ENCODE measurements around the gene SPAG6.

Gene SPAG6

DNA sequence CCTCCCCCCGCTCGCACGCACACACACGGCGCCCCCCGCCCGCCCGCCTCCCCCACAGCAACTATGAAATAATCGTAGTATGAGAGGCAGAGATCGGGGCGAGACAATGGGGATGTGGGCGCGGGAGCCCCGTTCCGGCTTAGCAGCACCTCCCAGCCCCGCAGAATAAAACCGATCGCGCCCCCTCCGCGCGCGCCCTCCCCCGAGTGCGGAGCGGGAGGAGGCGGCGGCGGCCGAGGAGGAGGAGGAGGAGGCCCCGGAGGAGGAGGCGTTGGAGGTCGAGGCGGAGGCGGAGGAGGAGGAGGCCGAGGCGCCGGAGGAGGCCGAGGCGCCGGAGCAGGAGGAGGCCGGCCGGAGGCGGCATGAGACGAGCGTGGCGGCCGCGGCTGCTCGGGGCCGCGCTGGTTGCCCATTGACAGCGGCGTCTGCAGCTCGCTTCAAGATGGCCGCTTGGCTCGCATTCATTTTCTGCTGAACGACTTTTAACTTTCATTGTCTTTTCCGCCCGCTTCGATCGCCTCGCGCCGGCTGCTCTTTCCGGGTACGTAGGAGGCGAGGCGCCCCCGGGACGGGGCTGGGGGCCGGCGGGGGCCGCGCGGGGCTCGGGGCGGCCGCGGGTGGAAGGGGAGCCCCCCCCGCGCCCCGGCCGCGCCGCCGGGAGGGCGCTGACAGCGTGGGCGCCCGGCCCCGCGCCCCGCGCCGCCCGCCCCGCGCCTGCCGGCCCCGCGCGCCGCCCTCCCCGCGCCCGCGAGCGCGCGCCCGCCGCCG, 24.0 kb upstream of the SPAG6 start:
- peak overlapping the region; percentile 67 to 86 for H3K4me3 ChIP-seq (ENCODE audit: low read depth in 1 of 2, low read length in 2 of 2)
- H3K4me1 ChIP-seq (ENCODE audit: control insufficient read depth in 1 of 2, insufficient read depth in 2 of 2, low read length in 2 of 2), result peaks cover 33 to 44% of the 10 kb centered on the region in 2 donors
- H3K36me3 ChIP-seq (ENCODE audit: control insufficient read depth in 1 of 2, insufficient read depth in 2 of 2, low read length in 2 of 2), result no peaks in the 10 kb centered on the region
- peak overlapping the region; percentile 82 for H3K27ac ChIP-seq (ENCODE audit: low read depth, low read length)
- no peaks in the 10 kb centered on the region for H3K9me3 ChIP-seq (ENCODE audit: control insufficient read depth in 1 of 2, low read length in 2 of 2)
- peak overlapping the region; percentile 61 to 68 for H3K9ac ChIP-seq (ENCODE audit: low read depth in 1 of 2, low read length in 2 of 2)
- peaks cover 14 to 33% of the 10 kb centered on the region in 2 donors for H3K27me3 ChIP-seq (ENCODE audit: control insufficient read depth in 1 of 2, insufficient read depth in 2 of 2, low read length in 2 of 2)

DNA sequence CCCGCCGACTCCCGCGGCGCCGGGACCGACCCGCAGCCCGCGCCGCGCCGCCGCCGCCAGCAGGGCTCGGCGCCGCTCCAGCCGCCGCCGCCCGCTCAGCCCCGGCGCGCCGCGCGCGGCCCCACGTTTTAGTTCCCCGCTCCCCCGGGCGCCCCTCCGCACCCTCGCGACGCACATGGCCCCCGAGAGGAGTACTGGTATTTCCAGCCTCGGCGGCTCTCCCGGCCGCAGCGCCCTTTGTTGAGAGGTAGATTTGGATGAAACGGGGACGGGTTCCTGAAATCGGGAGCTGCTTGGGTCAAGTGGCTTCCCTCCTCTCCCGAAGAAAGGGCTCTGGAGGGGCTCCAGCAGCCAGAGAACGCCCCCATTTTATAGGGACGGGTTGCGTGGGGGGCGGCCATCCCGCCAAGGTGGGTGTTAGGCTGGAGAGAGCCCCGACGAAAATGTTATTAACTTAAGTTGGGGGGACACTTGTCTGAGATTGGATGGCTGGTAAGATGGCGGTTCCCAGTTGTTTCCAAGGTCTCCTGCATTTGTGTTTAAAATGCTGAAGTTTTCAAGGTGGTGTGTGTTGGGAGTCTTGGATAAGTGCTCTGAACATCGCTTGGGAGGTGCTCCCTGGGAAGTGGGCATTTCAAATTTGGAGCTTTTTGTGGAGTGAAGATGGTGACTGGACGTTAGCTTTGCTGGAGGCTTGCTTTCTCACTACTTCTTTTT, 23.2 kb upstream of the SPAG6 start:
- no peaks in the 10 kb centered on the region for H3K36me3 ChIP-seq (ENCODE audit: control insufficient read depth in 1 of 2, insufficient read depth in 2 of 2, low read length in 2 of 2)
- H3K4me3 ChIP-seq (ENCODE audit: low read depth in 1 of 2, low read length in 2 of 2), result peak overlapping the region; percentile 61 to 72
- peak overlapping the region; percentile 41 to 44 for H3K9ac ChIP-seq (ENCODE audit: low read depth in 1 of 2, low read length in 2 of 2)
- H3K27ac ChIP-seq (ENCODE audit: low read depth, low read length), result no peak overlapping the region
- H3K27me3 ChIP-seq (ENCODE audit: control insufficient read depth in 1 of 2, insufficient read depth in 2 of 2, low read length in 2 of 2), result peaks cover 14 to 33% of the 10 kb centered on the region in 2 donors
- H3K9me3 ChIP-seq (ENCODE audit: control insufficient read depth in 1 of 2, low read length in 2 of 2), result no peaks in the 10 kb centered on the region
- peaks cover 33 to 44% of the 10 kb centered on the region in 2 donors for H3K4me1 ChIP-seq (ENCODE audit: control insufficient read depth in 1 of 2, insufficient read depth in 2 of 2, low read length in 2 of 2)

DNA sequence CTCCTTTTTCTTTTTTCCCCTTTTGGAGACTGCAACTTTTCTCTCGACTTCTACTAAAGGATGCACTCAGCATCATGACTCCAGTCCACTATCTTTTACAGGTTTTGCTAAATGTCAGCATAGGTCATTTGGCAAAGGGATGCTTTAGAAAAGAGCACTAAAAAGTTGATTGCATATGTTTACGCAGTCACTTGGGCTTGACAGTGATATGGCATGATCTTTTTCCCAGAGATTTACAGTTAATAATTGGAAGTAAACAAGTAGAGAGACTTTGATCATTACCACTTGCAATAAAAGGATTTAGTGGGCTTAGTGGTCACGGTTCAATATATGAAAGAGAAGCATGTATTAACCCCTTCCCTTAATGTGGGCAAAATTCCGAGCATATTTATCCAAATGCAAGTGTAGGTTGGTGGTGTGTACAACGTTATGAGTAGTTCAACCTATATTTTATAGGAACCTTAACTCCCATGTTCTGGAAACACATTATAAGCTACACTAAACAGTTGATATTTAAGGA, 22.6 kb upstream of the SPAG6 start:
- no peak overlapping the region for H3K27ac ChIP-seq (ENCODE audit: low read depth, low read length)
- H3K36me3 ChIP-seq (ENCODE audit: control insufficient read depth in 1 of 2, insufficient read depth in 2 of 2, low read length in 2 of 2), result no peaks in the 10 kb centered on the region
- H3K4me3 ChIP-seq (ENCODE audit: low read depth in 1 of 2, low read length in 2 of 2), result peak overlapping the region; percentile 61 to 72
- peaks cover 28 to 42% of the 10 kb centered on the region in 2 donors for H3K4me1 ChIP-seq (ENCODE audit: control insufficient read depth in 1 of 2, insufficient read depth in 2 of 2, low read length in 2 of 2)
- peak overlapping the region; percentile 41 to 44 for H3K9ac ChIP-seq (ENCODE audit: low read depth in 1 of 2, low read length in 2 of 2)
- peaks cover 14 to 33% of the 10 kb centered on the region in 2 donors for H3K27me3 ChIP-seq (ENCODE audit: control insufficient read depth in 1 of 2, insufficient read depth in 2 of 2, low read length in 2 of 2)
- H3K9me3 ChIP-seq (ENCODE audit: control insufficient read depth in 1 of 2, low read length in 2 of 2), result no peaks in the 10 kb centered on the region

DNA sequence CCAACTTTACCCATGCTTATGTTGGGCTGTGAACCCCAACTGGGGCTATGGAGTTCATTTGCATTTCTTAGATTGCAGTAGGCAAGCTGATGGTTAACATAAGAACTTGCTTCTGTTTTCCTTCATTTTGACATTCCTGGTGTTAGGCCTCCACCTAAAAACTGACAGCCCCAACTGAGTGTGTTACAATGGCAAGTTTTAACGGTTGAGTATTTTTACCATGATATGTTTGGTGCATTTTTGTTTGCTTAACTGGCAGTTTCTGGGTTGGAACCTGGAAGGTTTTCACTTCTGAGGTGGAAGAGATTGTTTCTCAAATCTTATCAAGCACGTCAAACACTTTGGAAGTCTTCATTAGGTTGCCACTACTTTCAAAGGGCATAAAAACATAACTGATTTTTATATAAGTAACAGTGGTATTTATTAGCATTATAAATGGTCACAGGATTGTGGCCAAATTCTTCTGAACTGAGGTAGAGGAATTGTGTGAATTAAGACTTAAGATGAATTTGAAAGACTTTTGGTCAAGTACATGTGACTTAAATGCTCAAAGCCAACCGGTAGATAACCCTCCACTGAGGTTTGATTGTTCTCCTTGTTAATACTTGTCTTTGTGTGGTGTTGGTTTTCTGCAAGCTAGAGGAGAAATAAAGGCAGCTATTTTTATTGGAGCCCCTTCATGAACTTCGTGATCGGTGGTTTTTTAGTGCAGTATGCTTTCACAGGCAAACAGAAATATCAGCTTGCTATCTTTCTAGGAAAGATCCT, 21.6 kb upstream of the SPAG6 start:
- H3K27ac ChIP-seq (ENCODE audit: low read depth, low read length), result no peak overlapping the region
- peaks cover 0 to 4% of the 10 kb centered on the region in 2 donors for H3K36me3 ChIP-seq (ENCODE audit: control insufficient read depth in 1 of 2, insufficient read depth in 2 of 2, low read length in 2 of 2)
- peaks cover 14 to 33% of the 10 kb centered on the region in 2 donors for H3K27me3 ChIP-seq (ENCODE audit: control insufficient read depth in 1 of 2, insufficient read depth in 2 of 2, low read length in 2 of 2)
- H3K9ac ChIP-seq (ENCODE audit: low read depth in 1 of 2, low read length in 2 of 2), result no peak overlapping the region
- H3K4me1 ChIP-seq (ENCODE audit: control insufficient read depth in 1 of 2, insufficient read depth in 2 of 2, low read length in 2 of 2), result peaks cover 21 to 35% of the 10 kb centered on the region in 2 donors
- no peaks in the 10 kb centered on the region for H3K9me3 ChIP-seq (ENCODE audit: control insufficient read depth in 1 of 2, low read length in 2 of 2)
- peak overlapping the region in 1 of 2 donors; percentile 76 for H3K4me3 ChIP-seq (ENCODE audit: low read depth in 1 of 2, low read length in 2 of 2)

DNA sequence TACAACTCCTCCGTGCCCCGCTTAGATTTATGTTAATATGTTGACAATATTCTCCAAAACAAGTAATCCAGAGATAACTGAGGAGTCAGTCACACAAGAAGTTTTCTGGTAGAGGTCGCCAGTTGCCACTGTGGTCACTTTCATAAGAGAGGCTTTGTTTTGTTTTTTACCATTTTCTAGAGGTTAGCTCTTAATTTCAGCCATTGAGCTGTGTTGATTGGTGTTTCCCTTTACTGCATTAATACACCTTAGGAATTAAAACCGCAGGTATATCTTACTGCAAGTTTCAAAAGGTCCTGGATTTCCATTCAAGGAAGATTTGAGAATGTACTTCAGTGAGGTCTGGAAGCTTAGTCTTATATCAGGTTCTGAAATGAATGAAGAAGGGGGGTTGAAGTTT, 20.9 kb upstream of the SPAG6 start:
- no peak overlapping the region for H3K27ac ChIP-seq (ENCODE audit: low read depth, low read length)
- peak overlapping the region; percentile 55 to 76 for H3K4me3 ChIP-seq (ENCODE audit: low read depth in 1 of 2, low read length in 2 of 2)
- H3K9ac ChIP-seq (ENCODE audit: low read depth in 1 of 2, low read length in 2 of 2), result peak overlapping the region in 1 of 2 donors; percentile 8
- peaks cover 21 to 35% of the 10 kb centered on the region in 2 donors for H3K4me1 ChIP-seq (ENCODE audit: control insufficient read depth in 1 of 2, insufficient read depth in 2 of 2, low read length in 2 of 2)
- H3K27me3 ChIP-seq (ENCODE audit: control insufficient read depth in 1 of 2, insufficient read depth in 2 of 2, low read length in 2 of 2), result peaks cover 14 to 33% of the 10 kb centered on the region in 2 donors
- peaks cover 7 to 8% of the 10 kb centered on the region in 2 donors for H3K36me3 ChIP-seq (ENCODE audit: control insufficient read depth in 1 of 2, insufficient read depth in 2 of 2, low read length in 2 of 2)
- no peaks in the 10 kb centered on the region for H3K9me3 ChIP-seq (ENCODE audit: control insufficient read depth in 1 of 2, low read length in 2 of 2)

DNA sequence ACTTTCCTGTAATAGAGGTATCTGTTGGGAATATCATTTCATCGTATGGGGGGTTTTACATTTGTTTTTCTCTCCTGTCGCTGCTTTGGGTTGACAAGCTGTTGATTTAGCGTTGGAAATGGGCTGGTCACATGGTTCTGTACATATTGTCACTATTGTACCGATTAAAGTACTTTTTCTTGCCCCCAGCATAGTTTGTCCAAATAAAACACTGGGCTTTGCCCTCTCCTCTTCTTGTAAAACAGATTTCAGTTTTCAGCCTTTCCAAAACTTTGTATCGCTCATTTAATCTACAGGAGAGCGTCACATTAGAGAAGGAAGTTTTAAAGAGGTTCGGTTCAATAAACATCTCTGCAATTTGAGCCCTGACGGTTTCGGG, 20.4 kb upstream of the SPAG6 start:
- Histone ChIP-seq H3K36me3 (ENCODE audit: control insufficient read depth in 1 of 2, insufficient read depth in 2 of 2, low read length in 2 of 2) (peaks cover 11 to 13% of the 10 kb centered on the region in 2 donors), H3K27ac (ENCODE audit: low read depth, low read length) (no peak overlapping the region), H3K9ac (ENCODE audit: low read depth in 1 of 2, low read length in 2 of 2) (peak overlapping the region; percentile 8 to 46), H3K4me3 (ENCODE audit: low read depth in 1 of 2, low read length in 2 of 2) (peak overlapping the region; percentile 55 to 76), H3K27me3 (ENCODE audit: control insufficient read depth in 1 of 2, insufficient read depth in 2 of 2, low read length in 2 of 2) (peaks cover 14 to 33% of the 10 kb centered on the region in 2 donors), H3K9me3 (ENCODE audit: control insufficient read depth in 1 of 2, low read length in 2 of 2) (no peaks in the 10 kb centered on the region), H3K4me1 (ENCODE audit: control insufficient read depth in 1 of 2, insufficient read depth in 2 of 2, low read length in 2 of 2) (peaks cover 18 to 32% of the 10 kb centered on the region in 2 donors)

DNA sequence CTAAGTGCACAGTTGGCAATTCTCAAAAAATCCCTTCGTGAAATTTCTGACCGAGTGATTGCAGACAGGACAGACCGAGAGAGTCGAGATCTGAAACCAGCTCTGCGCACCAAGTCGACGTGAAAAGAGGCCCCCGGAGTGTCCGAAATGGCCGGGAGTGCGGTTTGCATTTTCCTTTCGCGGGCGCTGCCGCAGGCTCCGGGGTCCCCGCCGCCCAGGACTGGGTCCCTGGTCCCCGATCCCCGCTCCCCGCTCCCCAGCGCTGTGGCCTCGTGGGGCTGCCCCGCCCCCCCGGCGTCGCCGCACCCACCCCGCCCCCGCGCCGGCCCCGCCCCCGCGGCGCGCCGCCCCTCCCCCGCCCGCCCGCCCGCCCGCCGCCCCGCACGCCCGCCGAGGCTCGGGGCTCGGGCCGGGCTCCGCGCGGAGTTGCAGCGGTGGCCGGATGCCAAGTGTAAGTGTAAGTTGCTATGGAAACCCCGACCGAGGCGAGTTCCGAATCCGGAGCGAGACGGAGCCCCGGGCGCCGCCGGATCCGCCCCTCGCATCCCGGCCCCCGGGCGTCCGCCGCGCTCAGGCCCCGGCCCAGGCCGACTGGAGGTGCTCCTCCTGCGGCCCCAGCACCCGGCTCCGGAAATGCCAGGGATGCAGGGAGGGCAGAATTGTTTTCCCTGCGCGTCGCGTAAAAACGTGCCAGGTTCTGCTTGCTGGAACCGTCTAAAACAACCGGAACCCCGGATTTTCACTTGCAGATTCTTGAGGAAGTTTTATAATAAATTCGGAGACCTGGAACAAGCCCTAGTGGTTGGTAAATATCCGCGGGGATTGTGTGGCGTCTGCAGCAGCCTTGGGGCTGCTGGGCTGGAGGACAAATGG, 19.8 kb upstream of the SPAG6 start:
- Histone ChIP-seq H3K9ac (ENCODE audit: low read depth in 1 of 2, low read length in 2 of 2) (peak overlapping the region; percentile 46 to 61), H3K4me1 (ENCODE audit: control insufficient read depth in 1 of 2, insufficient read depth in 2 of 2, low read length in 2 of 2) (peaks cover 15 to 29% of the 10 kb centered on the region in 2 donors), H3K36me3 (ENCODE audit: control insufficient read depth in 1 of 2, insufficient read depth in 2 of 2, low read length in 2 of 2) (peaks cover 14 to 15% of the 10 kb centered on the region in 2 donors), H3K4me3 (ENCODE audit: low read depth in 1 of 2, low read length in 2 of 2) (peak overlapping the region; percentile 71 to 76), H3K27me3 (ENCODE audit: control insufficient read depth in 1 of 2, insufficient read depth in 2 of 2, low read length in 2 of 2) (peaks cover 14 to 33% of the 10 kb centered on the region in 2 donors), H3K27ac (ENCODE audit: low read depth, low read length) (peak overlapping the region; percentile 44), H3K9me3 (ENCODE audit: control insufficient read depth in 1 of 2, low read length in 2 of 2) (no peaks in the 10 kb centered on the region)

DNA sequence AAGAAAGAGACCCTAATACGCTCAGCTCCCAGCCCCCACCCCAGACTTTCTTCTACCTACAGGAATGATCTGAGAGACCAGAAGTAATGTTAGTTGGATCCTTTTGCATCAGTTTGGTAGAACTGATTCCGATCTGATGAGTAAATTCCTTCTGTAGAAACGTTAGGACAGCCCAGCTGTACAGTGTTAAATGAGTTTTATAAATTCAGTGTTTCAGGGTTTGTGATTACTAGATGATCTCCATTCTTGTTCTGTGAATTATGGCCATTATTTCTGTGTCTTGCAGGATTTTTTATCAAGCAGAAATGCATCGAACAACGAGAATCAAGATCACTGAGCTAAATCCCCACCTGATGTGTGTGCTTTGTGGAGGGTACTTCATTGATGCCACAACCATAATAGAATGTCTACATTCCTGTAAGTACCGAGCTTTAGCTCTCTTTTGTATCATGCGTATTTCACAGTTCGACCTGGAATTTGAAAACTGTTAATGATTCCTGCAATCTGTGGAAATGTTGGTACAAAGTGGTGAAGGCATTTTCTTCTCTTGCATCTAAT, 19.1 kb upstream of the SPAG6 start:
- Histone ChIP-seq H3K36me3 (ENCODE audit: control insufficient read depth in 1 of 2, insufficient read depth in 2 of 2, low read length in 2 of 2) (peaks cover 14 to 15% of the 10 kb centered on the region in 2 donors), H3K4me3 (ENCODE audit: low read depth in 1 of 2, low read length in 2 of 2) (peak overlapping the region; percentile 71 to 73), H3K4me1 (ENCODE audit: control insufficient read depth in 1 of 2, insufficient read depth in 2 of 2, low read length in 2 of 2) (peaks cover 15 to 29% of the 10 kb centered on the region in 2 donors), H3K27me3 (ENCODE audit: control insufficient read depth in 1 of 2, insufficient read depth in 2 of 2, low read length in 2 of 2) (peaks cover 14 to 33% of the 10 kb centered on the region in 2 donors), H3K9me3 (ENCODE audit: control insufficient read depth in 1 of 2, low read length in 2 of 2) (no peaks in the 10 kb centered on the region), H3K9ac (ENCODE audit: low read depth in 1 of 2, low read length in 2 of 2) (peak overlapping the region; percentile 34 to 61), H3K27ac (ENCODE audit: low read depth, low read length) (no peak overlapping the region)

DNA sequence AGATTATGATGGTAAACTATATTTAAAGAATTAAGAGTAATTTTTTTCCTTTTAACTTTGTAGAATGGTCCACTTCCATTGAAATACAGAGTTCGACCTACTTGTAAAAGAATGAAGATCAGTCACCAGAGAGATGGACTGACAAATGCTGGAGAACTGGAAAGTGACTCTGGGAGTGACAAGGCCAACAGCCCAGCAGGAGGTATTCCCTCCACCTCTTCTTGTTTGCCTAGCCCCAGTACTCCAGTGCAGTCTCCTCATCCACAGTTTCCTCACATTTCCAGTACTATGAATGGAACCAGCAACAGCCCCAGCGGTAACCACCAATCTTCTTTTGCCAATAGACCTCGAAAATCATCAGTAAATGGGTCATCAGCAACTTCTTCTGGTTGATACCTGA, 16.1 kb upstream of the SPAG6 start:
- Histone ChIP-seq H3K27me3 (ENCODE audit: control insufficient read depth in 1 of 2, insufficient read depth in 2 of 2, low read length in 2 of 2) (peaks cover 6 to 18% of the 10 kb centered on the region in 2 donors), H3K9me3 (ENCODE audit: control insufficient read depth in 1 of 2, low read length in 2 of 2) (no peaks in the 10 kb centered on the region), H3K27ac (ENCODE audit: low read depth, low read length) (no peak overlapping the region), H3K36me3 (ENCODE audit: control insufficient read depth in 1 of 2, insufficient read depth in 2 of 2, low read length in 2 of 2) (peaks cover 14 to 15% of the 10 kb centered on the region in 2 donors), H3K4me3 (ENCODE audit: low read depth in 1 of 2, low read length in 2 of 2) (no peak overlapping the region), H3K4me1 (ENCODE audit: control insufficient read depth in 1 of 2, insufficient read depth in 2 of 2, low read length in 2 of 2) (peaks cover 8 to 22% of the 10 kb centered on the region in 2 donors), H3K9ac (ENCODE audit: low read depth in 1 of 2, low read length in 2 of 2) (no peak overlapping the region)

Data from duodenal mucosa (tissue), 2 donors.